Measurements from ENCODE around the gene ATP5MC2. TPM values are rescaled to one million over a fixed set of nuclear protein-coding genes. Genes with fewer than 3 reads are reported as not detected.

The ATP5MC2 gene
- total RNA-seq, 1 experiment from 2014 or later, result 173 TPM

DNA sequence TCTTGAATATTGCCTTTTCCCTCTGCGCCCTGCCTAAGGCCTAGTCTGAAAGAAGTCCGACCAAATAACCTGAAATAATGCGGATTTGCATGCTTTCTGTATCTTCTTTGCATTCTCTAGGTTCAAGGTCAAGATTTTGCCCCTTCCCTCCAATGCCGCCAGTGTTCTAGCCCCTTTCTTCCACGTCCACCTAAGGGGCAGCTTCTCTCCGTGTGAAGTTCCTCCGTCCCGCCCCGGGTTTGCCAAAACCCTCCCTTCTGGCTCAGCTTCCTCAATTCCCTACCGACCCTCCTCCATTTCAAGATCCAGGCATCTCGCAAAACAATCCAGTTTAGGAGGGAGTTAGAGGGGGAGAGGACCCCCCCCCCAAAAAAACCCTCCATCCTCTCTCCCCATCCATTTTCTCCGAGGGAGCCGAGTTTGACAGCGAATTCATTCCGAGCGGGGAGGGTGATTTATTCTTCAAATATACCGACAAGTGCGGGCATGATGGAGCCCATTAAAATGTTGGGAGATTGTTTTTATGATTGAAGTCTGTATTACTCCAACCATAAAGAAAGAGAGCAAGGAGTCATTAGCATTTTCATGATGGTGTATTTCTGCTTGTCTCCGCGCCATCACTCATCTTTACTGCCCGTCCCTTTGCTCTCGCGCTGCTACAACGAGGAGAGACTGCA is 20.9 kb upstream of the ATP5MC2 start:
- no TSS peak for BruUV-seq (replicated peaks)
- Mint-ChIP-seq H3K27me3 (ENCODE audit: unreplicated experiment) (peaks cover 90% of the 10 kb centered on the region), H3K9me3 (ENCODE audit: low read depth, unreplicated experiment) (no peaks in the 10 kb centered on the region), H3K27ac (ENCODE audit: unreplicated experiment) (peak overlapping the region; percentile 4), H3K4me1 (ENCODE audit: low read depth, unreplicated experiment) (no peaks in the 10 kb centered on the region), H3K4me3 (ENCODE audit: low read depth, unreplicated experiment) (peak overlapping the region; percentile 59), H3K36me3 (ENCODE audit: insufficient read depth, unreplicated experiment) (peaks cover 5% of the 10 kb centered on the region)
- no peak for DNase-seq
- TF ChIP-seq, protein P1, sequence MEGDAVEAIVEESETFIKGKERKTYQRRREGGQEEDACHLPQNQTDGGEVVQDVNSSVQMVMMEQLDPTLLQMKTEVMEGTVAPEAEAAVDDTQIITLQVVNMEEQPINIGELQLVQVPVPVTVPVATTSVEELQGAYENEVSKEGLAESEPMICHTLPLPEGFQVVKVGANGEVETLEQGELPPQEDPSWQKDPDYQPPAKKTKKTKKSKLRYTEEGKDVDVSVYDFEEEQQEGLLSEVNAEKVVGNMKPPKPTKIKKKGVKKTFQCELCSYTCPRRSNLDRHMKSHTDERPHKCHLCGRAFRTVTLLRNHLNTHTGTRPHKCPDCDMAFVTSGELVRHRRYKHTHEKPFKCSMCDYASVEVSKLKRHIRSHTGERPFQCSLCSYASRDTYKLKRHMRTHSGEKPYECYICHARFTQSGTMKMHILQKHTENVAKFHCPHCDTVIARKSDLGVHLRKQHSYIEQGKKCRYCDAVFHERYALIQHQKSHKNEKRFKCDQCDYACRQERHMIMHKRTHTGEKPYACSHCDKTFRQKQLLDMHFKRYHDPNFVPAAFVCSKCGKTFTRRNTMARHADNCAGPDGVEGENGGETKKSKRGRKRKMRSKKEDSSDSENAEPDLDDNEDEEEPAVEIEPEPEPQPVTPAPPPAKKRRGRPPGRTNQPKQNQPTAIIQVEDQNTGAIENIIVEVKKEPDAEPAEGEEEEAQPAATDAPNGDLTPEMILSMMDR (IDR thresholded peaks at IDR 0.05; ENCODE audit: unreplicated experiment), result no peak
- CTCF ChIA-PET, result no interaction called here
- intact Hi-C loops (cut with micrococcal nuclease; ENCODE audit: unreplicated experiment), result no loop called here

- Mint-ChIP-seq H3K27me3 (ENCODE audit: unreplicated experiment) (peaks cover 90% of the 10 kb centered on the region), H3K36me3 (ENCODE audit: insufficient read depth, unreplicated experiment) (peaks cover 5% of the 10 kb centered on the region), H3K27ac (ENCODE audit: unreplicated experiment) (peak overlapping the region; percentile 4), H3K4me3 (ENCODE audit: low read depth, unreplicated experiment) (peak overlapping the region; percentile 59), H3K9me3 (ENCODE audit: low read depth, unreplicated experiment) (peaks cover 2% of the 10 kb centered on the region), H3K4me1 (ENCODE audit: low read depth, unreplicated experiment) (no peaks in the 10 kb centered on the region)
- TF ChIP-seq, protein P1 (IDR thresholded peaks at IDR 0.05; ENCODE audit: unreplicated experiment), result no peak
- peak; percentile 79 for DNase-seq
- intact Hi-C loops (cut with micrococcal nuclease; ENCODE audit: unreplicated experiment), result no loop called here
- BruUV-seq (replicated peaks), result no TSS peak
- CTCF ChIA-PET, result no interaction called here
Observed at GRCh38 chr12:53696285-53696654, 20.4 kb upstream of the ATP5MC2 start.

- peaks cover 2% of the 10 kb centered on the region for H3K9me3 Mint-ChIP-seq (ENCODE audit: low read depth, unreplicated experiment)
- H3K27me3 Mint-ChIP-seq (ENCODE audit: unreplicated experiment), result peaks cover 90% of the 10 kb centered on the region
- TF ChIP-seq, protein P1 (IDR thresholded peaks at IDR 0.05; ENCODE audit: unreplicated experiment), result peak; percentile 48
- H3K4me1 Mint-ChIP-seq (ENCODE audit: low read depth, unreplicated experiment), result no peaks in the 10 kb centered on the region
- CTCF ChIA-PET, result interaction anchor here (0.6 kb wide), 1 partner anchor 134 kb away, joined by 3 read pairs; no protein-coding TSS in a partner anchor
- intact Hi-C loops (cut with micrococcal nuclease; ENCODE audit: unreplicated experiment), result no loop called here
- BruUV-seq (replicated peaks), result no TSS peak
- no peak overlapping the region for H3K27ac Mint-ChIP-seq (ENCODE audit: unreplicated experiment)
- peaks cover 5% of the 10 kb centered on the region for H3K36me3 Mint-ChIP-seq (ENCODE audit: insufficient read depth, unreplicated experiment)
- H3K4me3 Mint-ChIP-seq (ENCODE audit: low read depth, unreplicated experiment), result peak overlapping the region; percentile 59
- DNase-seq, result peak; percentile 66
Observed at GRCh38 chr12:53695152-53696145, 19.6 kb upstream of the ATP5MC2 start.

DNA sequence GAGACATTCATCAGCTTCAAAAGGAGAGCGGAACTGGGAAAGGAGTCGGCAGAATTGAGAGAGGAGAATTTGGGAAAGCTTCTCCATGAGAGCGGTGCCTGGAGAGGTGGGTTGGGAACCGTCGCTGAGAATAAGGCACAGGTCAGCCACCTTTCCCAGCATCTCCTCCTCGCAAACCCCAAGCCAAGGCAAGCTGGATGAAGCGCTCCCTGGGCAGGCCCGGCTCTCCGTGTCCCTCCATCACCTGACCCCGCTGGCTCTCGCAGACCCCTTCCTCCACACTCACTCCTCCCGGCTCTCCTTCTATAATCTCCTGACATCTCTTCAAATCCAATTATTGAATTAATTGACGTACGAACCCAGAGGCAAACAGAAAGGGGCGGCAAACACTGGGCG is 18.9 kb upstream of the ATP5MC2 start:
- intact Hi-C loops (cut with micrococcal nuclease; ENCODE audit: unreplicated experiment), result no loop called here
- Mint-ChIP-seq H3K27me3 (ENCODE audit: unreplicated experiment) (peaks cover 90% of the 10 kb centered on the region), H3K36me3 (ENCODE audit: insufficient read depth, unreplicated experiment) (peaks cover 5% of the 10 kb centered on the region), H3K4me3 (ENCODE audit: low read depth, unreplicated experiment) (no peak overlapping the region), H3K4me1 (ENCODE audit: low read depth, unreplicated experiment) (no peaks in the 10 kb centered on the region), H3K27ac (ENCODE audit: unreplicated experiment) (no peak overlapping the region), H3K9me3 (ENCODE audit: low read depth, unreplicated experiment) (peaks cover 2% of the 10 kb centered on the region)
- no TSS peak for BruUV-seq (replicated peaks)
- CTCF ChIA-PET, result interaction anchor here (0.6 kb wide), 1 partner anchor 133 kb away, joined by 3 read pairs; no protein-coding TSS in a partner anchor
- TF ChIP-seq, protein P1 (IDR thresholded peaks at IDR 0.05; ENCODE audit: unreplicated experiment), result no peak
- no peak for DNase-seq

Measured in Calu3 (cell line).